Right kidney (tissue), 1 donor: ENCODE results near the gene SIRT7.
"Not testable (repeated sequence)": the region's sequence is repeated elsewhere in the genome, so short reads cannot be mapped to it uniquely, and the experiment has no call there.

ENCODE experiments used
- DNase-seq: peaks from one replicate; pipeline ENCODE4 v3.0.0-alpha.2; 2016

Gene SIRT7

DNA sequence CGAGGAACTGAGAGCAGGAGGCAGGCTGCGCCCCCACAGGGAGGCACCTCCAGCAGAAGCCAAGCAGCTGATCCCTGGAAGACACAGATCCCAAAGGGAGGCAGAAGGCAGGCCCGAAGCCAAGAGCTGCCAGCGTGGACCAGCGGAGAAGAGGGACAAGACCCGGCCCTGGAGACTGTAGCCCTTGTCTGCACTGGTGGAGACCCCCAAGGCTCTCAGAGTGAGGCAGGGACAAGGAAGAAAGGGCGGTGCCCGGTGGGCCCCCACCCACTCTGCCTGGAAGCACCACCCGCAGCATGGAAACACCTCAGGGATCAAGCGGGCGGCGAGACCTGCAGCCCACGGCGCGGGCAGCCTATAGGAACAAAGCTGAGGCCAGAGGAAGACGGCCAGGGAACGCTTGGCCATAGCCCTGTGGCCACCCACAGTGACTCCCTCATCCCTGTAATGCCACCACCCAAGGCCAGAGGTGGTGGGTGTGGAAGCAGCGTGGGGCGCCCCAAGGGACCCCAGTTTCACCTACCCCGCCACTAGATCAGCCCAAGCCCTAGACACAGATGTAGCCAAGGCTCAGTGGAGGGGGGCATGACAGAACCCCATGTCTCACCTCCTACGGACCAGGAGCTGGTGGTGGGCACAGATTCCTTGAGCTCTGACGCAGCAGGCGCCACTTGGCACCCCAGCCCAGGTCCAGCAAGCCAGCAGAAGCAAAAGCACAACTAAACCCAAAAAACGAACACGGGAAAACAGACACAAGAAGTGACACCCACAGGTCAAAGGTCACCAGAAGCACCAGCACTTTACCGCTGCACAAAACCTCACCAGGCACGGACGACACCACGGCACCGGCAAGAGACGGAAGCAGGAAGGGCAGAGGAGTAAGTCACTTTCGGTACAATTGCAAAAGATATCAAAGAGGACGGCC is 2.9 kb upstream of the SIRT7 start:
- DNase-seq, result no peak

DNA sequence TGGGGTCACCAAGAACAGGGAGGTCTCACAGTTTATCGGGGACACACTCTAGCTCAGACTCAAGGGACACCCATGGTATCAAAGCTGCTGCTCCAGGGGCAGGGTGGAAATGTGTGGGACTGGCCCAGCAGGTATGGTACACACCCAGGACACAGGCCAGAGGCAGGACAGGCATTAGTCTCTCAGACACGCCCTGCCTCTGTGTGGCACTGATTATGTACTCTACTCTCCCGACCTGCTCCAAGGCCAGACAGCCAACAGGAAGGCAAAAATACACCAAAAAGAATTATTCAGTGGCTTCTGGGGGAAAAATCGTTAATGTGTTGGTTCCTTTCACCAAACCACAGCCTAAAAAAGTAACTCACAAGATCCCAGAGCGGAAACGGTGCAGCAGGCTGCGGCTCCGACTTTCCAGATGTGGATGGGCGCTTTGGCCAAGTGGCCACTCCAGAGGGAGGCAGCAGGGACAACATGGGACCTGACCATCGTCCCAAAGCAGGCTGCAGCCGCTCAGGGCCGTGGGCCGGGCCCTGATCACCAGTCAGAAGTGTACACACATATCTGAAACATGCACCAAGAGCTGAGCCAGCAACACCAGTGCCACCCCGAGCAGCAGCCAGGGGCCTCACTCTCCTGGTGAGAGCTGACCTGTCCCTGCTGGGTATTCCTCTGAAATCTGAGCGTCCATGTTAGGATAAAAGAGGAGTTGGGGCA is 1.0 kb upstream of the SIRT7 start:
- no peak for DNase-seq

DNA sequence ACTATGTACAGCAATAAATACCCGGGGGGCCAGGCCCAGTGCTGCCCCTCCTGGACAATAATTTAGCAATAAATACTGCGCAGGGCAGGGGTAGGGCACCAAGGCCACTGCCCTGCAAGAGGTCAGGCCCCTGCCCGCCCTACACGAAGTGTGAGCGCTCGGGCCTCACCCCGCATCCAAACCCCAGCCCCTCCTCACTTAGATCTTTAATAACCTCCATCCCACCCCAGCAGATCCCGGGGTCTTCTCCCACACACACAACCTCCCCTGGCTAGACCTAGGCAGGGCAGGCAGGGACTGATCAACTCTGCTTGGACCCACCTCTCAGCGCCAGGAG is 325 bp upstream of the SIRT7 start:
- DNase-seq, result not testable (repeated sequence)

DNA sequence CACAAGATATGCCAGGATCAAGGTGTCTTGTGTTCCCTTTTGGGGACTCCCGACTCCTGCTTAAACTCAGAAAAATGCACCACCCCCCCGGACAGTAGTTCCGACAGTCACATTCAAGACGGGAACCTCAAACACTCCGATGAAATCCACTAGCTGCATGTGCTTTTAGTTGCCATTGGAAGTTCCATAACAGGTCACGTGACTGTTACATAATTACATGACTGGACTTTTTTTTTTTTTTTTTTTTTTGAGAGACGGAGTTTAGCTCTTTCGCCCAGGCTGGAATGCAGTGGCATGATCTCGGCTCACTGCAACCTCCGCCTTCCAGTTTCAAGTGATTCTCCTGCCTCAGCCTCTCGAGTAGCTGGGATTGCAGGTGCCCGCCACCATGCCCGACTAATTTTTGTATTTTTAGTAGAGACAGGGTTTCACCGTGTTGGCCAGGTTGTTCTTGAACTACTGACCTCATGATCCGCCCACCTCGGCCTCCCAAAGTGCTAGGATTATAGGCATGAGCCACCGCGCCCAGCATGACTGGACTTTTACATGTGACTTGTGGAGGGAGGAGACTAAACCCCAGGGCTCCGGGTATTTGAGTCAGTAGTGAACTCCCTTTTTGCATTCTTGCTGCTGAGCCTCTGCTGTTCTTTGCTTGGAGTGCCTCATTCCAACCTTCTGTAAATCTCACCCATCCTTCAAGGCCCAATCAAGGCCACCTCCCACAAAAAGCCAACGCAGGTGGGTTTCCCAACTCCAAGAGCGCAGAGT is 1.6 kb downstream of the SIRT7 start:
- DNase-seq, result no peak

DNA sequence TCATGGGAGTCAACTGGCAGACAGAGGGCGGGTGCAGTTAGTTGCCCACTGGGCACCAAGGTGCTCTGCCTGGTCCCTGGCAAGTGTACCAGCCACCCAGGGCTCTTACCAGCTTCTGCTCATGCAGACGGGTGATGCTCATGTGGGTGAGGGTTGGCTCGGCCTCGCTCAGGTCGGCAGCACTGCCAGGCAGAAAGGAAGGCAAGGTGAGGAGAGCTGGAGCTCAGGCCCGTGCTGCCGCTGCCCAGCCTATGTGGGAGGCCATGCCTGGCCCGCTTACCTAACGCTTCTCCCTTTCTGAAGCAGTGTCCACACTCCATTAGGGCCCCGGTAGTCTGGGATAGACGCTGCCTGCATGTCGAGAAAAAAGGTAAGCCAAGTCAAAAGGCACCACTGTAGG is 2.6 kb downstream of the SIRT7 start:
- no peak for DNase-seq

DNA sequence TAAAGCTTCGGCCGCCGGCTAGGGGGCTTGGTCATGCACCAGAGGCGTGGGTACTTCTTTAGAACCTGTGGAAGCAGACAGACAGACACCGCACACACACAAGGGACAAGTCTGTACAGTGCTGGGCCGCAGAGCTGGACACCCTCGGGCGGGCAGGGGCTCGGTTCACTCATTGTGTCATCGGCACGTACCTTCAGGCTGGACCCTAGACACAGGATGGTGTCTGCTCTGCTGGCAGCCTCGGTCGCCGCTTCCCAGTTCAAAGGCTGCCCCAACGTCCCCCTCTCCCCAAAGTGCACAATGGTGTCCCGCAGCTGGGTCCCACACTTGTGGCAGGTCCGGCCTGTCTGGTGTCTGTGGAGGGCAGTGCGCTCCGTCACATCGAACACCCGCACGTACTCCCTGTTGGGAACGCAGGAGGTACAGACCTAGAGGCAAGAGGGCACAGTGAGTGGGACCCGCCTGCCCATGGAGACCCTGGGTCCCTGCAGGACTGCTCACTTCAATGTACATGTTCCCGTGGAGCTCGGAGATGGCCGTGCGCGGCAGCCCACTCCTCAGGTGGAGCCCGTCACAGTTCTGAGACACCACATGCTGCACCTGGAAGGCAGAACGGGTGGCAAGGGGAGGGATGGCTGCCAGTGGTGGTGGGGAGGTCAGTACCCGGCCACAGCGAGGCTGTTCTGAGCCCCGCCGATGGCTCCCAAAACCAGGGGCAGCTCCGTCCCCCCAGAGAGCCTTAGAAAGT is 3.7 kb downstream of the SIRT7 start:
- DNase-seq, result no peak

DNA sequence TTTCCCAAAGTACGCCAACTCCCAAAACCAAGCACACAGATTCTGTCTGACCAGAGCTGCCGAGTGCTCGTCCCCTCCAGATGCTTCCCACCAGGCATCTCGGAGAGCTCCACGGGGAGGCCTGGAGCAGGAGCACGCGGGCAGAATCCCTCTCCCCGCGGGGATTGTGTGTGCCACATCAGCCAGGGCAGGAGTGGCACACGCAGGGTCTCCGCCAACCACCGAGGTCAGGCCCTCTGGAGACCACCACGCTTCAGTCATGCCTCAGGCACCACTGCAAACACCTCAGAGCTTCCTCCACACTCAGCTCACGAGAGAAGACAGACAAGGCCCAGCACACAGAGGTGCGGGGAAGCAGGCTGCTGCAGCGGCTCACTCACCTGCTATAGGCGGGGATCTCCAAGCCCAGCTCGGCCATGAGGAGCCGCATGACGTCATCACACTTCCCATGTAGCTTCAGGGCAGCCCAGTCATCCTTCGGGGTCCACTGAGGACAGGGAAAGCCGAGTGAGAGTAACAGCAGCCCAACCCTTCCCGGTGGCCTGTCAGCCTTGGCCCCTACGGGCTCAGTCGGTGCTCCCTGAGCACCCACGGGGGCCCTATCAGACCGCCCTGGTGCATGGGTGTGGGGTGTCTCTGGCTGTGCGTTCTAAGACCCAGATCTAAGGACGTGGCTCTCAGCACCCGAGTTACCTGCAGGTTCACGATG is 4.4 kb downstream of the SIRT7 start:
- DNase-seq, result no peak

DNA sequence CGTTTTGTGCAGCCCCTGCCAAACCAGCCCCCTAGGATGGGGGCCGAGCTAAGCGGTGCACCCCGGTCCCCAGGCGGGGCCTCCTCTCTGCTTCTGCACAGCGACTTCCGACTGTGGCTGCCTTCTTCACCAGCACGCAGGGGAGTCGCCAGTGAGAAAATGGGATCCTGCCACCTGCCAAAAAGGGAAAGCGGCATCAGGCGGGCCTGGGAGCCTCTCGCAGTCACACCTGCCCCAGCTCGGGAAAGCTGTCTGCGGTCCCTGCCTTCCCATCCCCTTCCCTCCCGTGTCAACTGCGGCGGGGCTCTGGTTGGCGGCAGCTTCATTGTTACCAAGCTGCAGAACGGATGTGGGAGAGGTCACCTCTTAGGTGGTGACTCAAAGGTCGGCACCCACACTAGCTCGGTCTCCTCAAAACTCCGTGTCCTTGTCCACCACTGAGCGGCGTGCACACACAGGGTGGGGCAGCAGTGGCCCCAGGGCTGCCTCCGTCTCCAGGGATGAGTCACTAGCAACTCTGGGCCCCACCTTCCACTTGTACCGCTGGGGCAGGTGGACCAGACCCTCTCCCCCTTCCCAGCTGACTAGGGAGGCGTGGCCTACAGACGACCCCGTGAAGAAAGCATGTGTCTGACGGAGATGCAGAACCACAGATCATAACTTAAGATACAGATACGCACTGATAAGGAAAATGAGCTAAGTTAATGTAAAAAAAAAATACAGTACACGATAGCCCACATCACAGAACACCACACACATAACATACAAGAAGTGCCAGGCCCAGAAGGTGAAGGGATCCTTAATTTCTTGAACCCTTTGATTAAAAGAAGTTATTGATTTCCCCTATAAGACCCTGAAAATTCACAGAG is 5.3 kb downstream of the SIRT7 start:
- no peak for DNase-seq

DNA sequence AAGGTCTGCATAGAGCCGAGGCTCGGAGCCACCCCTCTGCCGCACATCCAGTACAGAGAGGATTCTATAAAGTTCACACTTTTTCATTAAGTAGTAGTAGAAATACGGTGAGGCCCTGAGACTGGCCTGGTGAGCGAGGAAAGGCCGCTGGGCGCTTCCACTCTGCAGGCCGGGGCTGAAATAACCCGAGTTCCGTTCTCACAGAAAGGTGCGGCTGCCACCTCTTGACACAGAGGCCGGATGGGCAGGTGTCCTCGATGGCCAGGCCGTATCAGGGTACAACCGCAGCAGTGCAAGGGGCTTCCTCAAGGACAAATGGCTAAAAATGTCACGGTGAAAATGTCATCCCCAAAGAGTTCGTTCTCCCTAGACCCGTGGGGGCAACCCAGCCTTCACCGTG is 6.0 kb downstream of the SIRT7 start:
- no peak for DNase-seq

DNA sequence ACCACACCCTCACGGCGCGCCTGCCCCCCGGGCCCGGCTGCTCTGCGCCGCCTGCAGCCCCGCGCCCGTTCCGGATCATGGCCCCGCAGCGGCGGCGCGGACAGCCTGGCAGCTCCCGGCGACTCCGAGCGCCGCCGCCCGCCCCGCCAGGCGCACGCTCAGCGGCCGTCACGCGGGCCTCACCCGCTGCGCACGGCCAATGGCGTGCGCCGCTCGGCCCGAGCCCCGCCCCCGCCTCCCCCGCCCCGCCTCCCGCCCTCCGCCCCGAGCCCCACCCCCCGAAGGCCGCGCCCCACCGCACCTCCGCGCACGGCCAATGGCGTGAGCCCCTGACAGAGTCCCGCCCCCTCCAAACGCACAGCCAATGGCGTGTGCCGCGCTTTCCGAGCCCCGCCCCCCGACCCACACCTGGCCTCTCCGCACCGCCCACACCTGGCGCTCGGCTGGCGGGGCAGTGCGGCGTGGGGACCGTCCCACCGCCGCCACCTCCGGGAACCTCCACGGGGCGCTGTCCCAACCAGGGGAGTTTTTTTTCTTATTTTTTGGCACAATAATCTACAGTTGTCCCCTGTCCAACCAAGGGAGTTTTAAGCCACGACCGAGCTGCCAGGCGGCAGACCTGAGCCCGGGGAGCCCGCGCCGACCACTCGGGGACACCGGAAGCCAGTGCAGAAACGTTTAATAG is 6.6 kb downstream of the SIRT7 start, which contains the start of gene PCYT2:
TSS of gene PCYT2 (minus strand) at position 123 of the 685 bp plus-strand sequence. CDS start at position 79, 44 bp downstream.
- peak; percentile 80 for DNase-seq

DNA sequence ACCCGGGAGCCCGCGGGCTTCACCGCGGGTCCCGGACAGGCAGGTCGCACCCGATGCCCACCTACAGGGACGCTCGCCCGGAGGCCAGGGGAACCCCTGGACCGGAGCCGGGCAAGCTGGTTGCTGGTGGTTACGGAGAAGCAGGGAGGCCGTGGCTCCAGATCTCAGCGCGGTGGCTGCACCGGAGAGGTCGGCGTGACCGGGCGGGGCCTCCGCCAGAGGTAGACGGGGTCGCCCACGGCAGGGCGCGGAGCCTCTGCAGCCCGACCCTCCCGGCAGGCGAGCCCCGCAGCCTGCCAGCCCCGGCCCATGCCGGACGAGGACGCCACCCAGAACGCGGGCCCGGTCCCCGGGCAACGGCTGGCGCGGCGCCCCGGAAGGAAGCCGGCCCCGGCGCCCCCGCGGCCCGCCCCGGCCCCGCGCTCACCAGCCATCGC is 7.1 kb downstream of the SIRT7 start:
- DNase-seq, result peak; percentile 61

DNA sequence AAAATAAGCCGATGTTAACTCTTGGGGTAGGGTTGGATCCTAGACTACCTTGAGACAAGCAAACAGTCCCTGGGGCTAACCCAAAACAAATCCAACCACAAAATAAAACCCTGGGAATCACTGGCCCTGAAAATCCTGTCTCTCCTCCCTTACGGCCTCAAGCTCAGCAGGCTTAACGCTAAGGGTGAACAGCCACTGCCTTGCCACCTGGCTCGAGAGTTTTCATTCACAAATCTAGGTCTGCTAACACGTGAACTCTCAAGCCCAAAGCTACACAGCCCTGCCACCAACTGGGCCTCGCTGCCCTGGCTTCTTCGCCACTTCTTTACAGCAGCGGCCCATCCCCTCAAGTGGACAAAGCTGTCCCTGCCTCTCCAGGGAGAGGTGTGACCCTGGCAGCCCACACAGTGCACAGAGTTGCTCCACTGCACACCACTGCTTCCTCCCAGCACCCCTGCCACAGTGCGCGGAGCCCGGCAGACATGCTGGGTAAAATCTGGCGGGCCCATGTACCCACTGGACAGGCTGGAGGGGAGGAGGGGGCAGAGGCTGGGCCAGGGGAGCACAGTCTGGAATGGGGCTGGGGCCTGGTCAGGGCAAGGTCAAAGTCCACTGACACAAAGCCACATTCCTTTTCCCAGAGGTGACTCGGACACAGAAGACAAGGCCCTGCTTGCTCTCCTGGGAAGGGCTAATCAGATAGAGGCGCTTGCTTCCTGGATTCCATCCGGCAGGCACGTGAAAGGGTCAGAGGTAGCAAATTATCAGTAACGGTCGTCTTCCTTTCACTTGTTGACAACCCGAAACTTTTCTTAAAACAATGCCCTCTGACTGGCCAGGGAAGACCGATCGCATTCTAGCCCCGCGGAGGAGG is 7.8 kb downstream of the SIRT7 start:
- peak; percentile 15 for DNase-seq

DNA sequence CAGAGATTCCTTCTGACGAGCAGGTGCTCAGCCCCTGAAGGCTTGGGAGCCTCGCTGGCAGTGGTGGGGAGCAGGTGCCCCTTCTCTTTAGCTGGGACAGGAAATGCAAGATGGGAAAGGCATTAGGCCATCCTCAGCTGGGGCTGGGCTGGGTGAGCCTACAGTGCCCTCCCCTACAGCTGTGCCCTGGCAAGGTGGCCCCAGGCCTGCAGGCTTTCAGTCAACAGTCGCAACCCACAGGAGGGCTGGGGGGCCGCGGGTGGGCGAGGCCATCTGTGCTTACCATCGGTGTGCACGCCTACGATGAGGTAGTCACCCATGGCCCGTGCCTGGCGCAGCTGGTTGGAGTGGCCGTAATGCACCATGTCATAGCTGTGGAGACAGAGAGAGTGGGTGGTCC is 8.7 kb downstream of the SIRT7 start:
- DNase-seq, result no peak

DNA sequence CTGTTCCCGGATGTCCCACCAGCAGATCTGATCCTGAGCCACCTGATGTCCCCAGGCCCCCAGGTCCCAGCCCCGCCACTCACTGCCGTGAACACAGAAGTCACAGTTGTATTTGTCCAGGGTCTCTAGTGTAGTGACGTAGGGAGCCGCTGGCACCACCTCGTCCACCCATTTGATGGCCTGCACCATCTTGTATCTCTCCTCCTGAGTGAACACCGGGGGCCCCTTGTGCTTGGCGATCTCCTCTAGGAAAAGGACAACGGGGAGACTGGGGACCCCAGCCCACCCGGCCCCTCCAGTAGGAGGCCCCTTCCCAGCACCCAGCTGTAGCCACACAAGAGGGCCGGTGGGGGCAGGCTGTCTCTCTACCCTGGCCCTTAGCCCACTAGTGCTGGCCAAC is 9.2 kb downstream of the SIRT7 start:
- DNase-seq, result no peak

DNA sequence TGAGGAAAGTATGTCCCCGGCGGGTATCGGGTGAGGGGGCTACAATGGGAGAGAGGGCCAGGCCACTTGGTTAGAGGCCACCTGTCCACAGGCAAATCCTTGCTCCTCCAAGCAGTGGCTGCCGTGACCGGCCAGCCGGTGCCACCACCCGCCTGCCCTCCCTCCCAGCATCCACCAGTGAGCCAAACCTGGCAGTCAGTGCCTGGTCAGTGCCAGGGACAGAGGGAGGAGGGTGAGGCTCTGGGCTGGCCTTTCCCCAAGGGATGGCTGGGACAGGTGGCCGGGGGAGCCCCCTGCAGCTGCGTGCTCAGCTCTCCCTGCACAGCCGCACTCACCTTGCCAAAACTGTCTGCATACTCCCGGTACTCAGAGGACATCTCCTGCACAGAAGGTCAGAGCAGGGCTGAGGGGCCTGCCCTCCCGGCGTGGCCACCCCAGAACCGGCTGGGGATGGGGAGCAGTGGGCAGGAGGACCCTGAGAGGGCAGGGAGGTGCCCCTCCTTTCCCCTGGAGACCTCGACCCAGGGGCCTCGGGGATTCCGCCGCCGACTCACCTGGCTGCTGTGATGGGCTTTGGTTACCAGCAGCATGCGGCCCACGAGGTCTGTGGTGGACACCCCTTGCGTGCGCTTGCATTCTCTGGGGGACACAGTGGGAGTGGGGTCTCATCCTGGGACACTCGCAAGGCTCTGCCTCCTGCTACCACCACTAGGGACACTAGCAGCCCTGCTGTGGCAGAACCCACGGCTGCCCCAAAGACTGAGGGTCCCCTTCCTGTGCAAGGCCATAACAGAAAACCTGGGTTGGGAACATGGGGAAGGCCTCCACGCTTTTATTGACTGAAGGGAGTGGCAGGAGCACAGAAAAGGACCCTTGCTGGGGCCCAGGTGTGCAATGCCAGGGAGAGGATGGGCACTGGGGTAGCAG is 10.5 kb downstream of the SIRT7 start:
- no peak for DNase-seq

DNA sequence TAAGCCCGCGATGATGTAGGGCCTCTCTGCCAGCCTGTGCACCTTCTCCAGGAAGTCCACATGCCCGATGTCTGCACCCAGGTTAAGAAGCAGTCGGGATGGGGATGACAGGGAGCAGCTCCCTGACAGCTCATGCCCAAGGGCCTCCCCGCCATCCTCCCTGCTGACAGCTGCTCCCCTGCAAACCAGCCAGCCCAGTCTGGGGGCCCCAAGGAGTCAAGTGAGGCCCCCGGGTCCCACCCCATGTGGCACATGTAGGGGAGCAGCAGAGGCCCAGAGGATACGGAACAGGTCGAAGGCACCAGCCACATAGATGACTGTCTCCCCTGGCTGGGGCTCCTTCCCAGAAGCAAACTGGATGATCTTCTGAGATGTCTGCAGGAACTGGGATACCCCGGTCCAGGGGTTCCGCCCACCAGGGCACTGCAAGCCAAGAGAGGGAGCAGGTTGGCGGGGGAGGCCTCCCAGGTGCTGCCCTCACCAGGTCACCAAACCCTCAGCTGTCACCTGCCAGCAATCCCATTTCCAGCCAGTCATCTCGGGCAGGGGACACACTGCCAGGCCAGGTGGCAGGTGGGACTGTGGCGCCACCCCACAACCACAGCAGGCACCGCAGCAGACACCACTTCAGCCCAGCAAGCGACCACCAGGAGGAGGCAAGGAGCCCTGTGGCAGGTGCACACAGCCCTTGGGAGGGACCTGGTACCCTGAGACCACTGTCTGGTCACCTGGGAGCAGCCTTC is 11.3 kb downstream of the SIRT7 start:
- DNase-seq, result no peak

DNA sequence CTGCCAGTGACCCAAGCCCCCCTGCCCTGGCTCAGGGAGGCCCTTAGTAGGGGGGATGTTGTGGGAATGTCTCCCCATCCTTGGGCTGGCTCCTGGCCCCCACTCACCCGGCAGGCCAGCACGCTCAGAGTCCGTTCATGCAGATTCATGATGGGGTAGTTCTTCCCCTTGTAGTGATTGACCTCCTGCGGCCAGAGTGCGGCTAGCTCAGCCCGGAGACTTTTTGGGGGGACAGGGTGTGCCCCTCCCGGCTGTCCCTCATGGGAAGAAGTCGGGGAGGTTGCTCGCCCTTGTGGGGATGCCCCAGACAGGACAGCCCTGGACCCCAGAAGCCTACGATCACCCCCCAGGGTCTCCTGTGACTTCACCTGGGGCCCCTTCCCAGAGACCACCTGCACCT is 12.0 kb downstream of the SIRT7 start:
- no peak for DNase-seq
